NCI-H2227 (cell line): ENCODE measurements around the gene MED12L.
A peak's percentile ranks its signal among the peaks of the same experiment; 100 is the strongest.
"Not testable (repeated sequence)": the region's sequence is repeated elsewhere in the genome, so short reads cannot be mapped to it uniquely, and the experiment has no call there.

Experiments used
- DNase-seq: peaks from one replicate; lab custom pipeline; 2025; ENCODE audit not compliant: unreplicated experiment; lab: John Stamatoyannopoulos, UW

Gene MED12L

DNA sequence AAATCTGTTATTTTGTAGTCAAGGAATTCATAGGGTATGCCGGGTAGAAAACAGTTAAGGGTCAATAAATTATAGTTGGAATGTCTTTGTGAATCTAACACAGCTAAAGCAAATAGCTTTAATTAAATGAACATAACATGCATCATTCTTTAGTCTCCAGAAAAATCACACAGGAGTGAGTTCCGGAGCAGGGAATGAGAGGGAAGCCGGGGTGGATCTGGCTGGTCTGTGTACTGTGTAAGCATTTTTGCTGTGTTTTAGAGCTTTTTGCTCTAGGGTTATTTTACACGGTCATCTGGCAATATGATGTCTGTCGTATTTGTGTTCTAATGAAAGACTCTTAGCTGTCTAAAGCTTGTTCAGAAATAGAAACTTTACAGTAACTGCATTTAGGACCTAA is 57.5 kb downstream of the MED12L start:
- no peak for DNase-seq

DNA sequence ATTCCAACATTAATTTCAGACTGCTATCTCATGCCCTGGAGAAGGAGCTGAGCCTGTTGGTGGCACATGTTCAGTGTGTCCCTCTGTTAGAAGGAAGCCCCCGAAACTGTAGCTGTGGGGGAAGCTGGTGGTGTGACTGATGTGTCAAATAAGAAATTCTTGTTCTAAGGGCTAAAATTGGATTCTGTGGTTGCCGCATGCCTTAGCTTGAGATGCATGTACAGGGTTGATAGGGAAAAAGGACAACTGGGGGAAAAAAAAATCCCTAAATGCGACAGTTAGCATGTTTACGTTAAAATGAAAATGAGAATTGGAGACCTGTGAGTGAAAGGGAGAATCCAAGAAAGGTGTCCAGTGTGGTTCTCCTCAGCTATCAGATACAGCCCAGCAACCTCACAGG is 58.6 kb downstream of the MED12L start:
- DNase-seq: no peak

DNA sequence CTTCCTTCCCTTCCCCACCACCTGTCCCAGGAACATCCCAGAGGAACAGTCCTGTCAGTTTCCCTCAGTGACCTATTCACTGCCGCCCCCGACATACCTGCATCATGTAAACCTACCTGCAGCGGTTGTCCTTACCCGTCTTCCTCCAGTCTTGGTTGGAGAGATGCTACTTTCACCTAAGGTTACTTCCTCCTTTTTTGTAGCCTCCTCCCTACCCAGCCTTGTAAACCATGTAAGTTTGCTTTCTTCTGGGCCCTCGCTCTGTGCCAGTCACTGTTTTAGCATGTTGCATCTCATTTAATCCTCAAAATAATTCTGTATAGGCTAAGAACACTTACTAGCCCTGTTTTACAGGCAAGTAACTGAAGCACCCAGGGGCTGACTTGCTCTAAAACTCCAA is 59.3 kb downstream of the MED12L start:
- no peak for DNase-seq

DNA sequence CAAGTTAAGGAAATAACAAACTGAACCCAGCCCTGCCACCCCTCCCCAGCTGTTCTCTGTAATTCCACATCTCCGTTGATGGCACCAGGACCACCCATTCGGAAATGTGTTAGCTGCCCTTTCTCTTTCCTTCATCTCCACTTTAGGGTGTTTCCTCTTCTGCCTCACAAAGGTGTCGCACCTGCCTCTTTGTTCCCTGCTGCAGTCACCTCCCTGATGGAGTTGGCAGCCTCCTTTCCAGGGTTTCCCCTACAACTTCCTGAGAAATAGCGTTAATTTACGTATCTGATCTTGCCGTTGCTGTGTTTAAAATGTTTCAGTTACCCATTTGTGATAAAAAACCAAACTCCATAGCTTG is 60.2 kb downstream of the MED12L start:
- DNase-seq: no peak

GRCh38 chr3:151146071-151146730 is 60.7 kb downstream of the MED12L start:
- DNase-seq: peak; percentile 72

DNA sequence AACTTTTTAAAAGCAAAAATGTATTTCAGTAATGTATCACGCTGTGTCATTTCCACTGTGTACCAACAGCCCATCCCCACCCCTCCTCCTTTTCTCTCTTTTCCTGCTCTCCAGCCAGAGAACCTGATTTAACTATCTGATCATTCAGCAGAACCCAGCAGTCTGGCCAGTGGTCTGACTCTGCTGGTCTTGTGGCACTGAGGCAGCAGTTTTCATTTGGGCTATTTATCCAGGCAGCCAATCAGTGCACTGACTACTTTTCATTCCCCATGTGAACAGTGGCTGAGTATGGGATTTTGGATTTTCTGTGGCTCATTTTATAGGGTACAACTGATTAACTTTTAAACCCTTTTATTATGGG is 61.2 kb downstream of the MED12L start:
- DNase-seq: no peak

- no peak for DNase-seq
Observed at GRCh38 chr3:151147299-151147698, 61.8 kb downstream of the MED12L start.

GRCh38 chr3:151152455-151153079 is 67.1 kb downstream of the MED12L start:
- no peak for DNase-seq

DNA sequence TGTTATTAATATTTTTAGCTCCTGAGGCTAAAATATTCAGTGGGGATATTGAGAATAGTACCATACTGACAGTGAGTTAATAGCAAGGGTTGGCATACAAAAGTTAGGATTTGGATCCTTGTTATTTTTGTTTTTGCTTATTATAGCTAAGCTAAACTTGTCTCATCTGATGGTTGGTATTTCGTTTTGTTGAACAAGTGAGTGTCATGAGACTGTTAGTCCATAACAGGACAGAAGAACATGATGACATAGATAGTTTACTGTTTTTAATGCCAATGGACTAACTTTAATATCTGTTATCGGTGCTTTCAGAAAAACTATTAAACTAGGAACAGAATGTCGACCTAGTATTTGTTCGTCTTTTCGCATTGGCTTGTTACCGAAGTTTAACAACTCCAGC is 69.1 kb downstream of the MED12L start:
- DNase-seq: no peak

- DNase-seq: no peak
Observed at GRCh38 chr3:151155409-151156128, 70.1 kb downstream of the MED12L start.

GRCh38 chr3:151156618-151157216 is 71.3 kb downstream of the MED12L start:
- peak; percentile 57 for DNase-seq

DNA sequence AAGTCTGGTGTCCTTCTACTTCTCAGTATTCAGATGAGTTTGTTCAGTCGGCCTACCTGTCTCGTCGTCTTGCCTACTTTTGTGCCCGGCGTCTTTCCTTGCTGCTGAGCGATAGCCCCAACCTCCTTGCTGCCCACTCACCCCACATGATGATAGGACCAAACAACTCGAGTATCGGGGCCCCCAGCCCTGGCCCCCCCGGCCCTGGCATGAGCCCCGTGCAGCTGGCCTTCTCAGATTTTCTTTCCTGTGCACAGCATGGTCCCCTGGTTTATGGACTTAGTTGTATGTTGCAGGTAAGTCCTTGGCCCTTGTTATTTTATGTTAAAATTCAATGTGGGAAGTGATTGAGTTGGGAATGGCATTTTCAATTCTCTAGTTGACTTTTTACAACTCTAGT is 74.3 kb downstream of the MED12L start:
- no peak for DNase-seq

DNA sequence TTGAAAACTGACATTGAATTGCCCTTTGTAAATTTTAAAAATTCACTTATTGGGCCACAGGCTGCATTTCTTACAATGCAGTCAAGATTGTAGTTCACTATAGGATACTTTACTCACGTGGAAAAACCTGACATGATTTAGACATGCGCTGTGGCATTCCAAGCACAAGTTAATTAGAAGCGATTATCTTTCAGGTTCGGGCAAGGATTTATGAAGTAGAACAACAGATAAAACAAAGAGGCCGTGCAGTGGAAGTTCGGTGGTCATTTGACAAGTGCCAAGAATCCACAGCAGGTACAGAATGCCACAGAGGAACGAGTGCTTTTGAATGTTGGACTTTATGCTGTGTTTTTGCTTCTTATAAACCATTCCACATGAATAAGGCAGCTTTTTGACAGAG is 79.8 kb downstream of the MED12L start:
- DNase-seq: no peak

GRCh38 chr3:151166161-151166560 is 80.7 kb downstream of the MED12L start:
- DNase-seq: no peak

DNA sequence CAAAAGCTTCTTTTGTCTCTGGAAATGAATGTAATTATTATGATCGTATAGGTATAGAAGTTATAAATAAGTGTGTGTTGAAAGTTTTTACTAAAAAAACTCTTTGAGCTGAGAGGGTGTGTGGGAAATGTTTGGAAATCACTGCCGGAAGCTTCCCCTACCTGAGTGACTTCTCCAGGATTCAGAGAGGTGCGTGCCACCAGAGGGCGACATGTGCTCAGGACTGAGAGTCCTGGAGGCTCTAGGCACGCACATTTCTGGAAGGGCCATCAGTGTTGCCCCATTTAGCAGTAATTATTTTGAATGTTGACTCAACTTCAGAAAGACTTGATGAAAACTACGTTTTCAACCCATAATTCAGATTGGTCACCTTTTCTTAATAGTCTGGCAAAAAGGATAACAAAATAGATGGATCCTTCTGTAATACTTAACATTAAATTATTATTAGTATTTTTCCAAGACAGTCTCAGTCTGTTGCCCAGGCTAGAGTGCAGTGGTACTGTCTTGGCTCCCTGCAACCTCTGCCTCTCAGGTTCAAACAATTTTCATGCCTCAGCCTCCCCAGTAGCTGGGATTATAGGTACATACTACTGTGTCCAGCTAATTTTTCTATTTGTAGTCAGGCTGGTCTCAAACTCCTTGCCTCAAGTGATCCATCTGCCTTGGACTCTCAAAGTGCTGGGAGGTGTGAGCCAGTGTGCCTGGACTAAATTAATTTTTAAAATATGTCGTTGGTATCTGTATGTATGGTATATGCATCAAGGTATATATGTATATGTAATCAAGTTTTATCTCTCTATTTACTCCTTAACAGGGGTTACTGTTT is 83.0 kb downstream of the MED12L start:
- peak; percentile 69 for DNase-seq

DNA sequence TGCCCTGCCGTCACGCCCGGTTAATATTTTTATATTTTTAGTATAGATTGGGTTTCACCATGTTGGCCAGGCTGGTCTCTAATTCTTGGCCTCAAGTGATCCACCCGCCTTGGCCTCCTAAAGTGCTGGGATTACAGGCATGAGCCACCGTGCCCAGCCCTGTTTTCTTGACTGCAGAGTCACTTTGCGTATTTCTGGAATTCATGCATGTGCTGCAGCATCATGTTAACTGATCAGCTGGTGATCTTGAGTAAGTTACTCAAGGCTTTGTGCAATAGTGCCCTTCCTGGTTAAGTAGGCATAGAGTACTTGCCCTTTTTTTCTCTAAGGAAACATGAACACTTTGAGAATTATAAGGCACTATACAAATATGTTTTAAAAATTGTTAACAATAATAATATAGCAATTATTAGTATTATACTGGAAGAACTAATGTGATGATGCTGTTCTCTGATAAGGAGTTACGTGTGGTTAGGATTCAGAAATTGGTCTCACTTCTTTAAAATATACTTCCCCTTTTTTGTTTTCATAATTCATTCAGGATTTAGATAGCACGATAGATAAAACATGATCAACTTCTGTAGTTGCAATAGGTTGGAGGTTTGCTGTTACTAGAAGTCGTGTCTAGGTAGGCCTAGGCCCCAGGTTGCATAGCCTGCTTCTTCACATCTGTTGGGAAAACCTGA is 83.9 kb downstream of the MED12L start:
- no peak for DNase-seq

DNA sequence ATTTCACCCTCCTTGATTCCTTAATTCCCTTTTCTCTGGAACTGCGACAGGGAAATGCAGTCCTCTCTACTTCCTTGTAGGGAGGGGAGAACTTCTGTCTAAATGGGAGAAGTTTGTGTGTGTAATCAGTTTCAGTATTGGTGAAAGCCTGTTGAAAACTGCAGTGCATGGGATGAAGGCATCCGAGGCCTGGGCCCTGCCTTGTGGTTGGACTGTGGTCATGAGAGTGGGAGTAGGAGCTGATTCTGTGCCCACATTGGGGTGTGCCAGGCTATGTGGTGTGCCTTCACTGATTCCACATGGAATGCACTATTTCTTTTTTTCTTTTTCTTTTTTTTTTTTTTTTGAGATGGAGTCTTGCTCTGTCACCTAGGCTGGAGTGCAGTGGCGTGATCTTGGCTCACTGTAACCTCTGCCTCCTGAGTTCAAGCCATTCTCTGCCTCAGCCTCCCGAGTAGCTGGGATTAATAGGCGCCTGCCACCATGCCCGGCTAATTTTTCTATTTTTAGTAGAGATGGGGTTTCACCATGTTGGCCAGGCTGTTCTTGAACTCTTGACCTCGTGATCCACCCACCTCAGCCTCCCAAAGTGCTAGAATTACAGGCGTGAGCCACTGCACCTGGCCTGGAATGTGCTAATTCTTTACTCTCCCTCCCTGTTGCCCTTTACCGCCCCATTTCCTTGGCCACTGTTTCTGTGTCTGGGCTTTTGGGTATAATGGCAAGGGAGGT is 84.7 kb downstream of the MED12L start:
- not testable (repeated sequence) for DNase-seq

DNA sequence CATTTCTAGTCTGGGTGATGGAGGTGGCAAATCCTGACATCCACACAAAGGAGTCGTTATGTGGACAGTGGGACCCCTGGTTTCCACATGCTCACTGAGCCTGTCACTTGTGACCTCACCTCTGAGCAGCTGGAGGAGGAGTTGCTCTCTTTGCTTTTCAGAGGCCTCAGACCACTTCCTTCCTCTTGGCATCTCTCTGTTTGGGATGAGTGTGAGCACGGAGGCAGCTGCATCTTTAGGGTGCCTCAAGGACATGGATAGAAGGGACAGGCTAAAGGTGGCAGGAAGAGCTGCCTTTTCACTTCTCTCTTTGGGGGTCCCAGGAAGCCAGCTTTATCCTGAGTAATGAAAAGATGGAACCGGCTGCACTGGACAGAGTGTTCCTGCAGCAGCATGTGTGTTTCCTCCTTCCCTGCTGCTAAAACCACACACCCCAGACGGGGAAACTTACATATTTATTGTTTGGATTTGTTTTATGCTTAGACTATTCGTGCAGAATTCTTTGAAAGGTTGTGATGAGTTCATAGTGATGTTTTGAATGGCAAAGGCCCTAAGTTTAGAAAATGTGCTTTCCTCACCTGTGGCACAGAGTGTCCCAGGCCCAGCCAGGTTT is 85.8 kb downstream of the MED12L start:
- no peak for DNase-seq

DNA sequence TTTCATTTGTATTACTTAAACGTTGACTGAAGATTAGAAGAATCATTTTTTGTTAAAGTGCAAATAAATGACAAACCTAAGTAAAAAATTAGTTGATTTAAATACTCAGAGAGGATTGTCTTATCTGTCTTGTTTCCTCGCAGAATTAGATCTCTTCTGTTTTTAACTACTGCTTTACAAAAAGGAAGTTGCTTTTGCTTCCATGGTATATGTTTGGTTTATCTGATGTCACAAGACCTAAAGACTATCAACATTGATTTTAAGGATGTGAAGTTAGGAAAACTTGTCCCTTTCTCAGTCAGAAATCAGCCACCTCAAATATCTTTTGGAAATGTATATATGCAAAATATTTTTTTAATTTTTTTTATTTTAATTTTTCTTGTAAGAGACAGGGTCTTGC is 88.9 kb downstream of the MED12L start:
- DNase-seq: no peak

GRCh38 chr3:151175952-151176351 is 90.5 kb downstream of the MED12L start:
- DNase-seq: no peak
